Activated T-helper 1 cell treated with anti-CD3 and anti-CD28 coated beads, Interleukin-12 subunit alpha, Interleukin-12 subunit beta, Interleukin-2, Interleukin-4 antibody, amounts not matched to agents 30 ng/mL and 10 ng/mL and 1 ng/mL, durations not matched to agents 14 hours and 24 hours and 36 hours (primary cell): ENCODE results near the gene SPATA13. TPM values are rescaled to one million over a fixed set of nuclear protein-coding genes. Genes with fewer than 3 reads are reported as not detected.

ENCODE experiments used
- DNase-seq: peaks from one replicate; pipeline ENCODE4 v3.0.0; 2021; ENCODE audit warnings: low spot score
- H3K27ac Mint-ChIP-seq: one replicate; pipeline ENCODE4 v1.8.0; 2021; ENCODE audit warnings: mild to moderate bottlenecking, mixed read lengths
- H3K27me3 Mint-ChIP-seq: one replicate; pipeline ENCODE4 v1.8.0; 2022; ENCODE audit warnings: mild to moderate bottlenecking, moderate library complexity, mixed read lengths; ENCODE audit not compliant: insufficient read depth
- H3K36me3 Mint-ChIP-seq: one replicate; pipeline ENCODE4 v1.8.0; 2021; ENCODE audit warnings: low read depth, mixed read lengths
- H3K4me1 Mint-ChIP-seq: one replicate; pipeline ENCODE4 v1.8.0; 2021; ENCODE audit warnings: low read depth, mixed read lengths
- H3K4me3 Mint-ChIP-seq: one replicate; pipeline ENCODE4 v1.8.0; 2021; ENCODE audit warnings: mild to moderate bottlenecking, moderate library complexity, mixed read lengths
- H3K9me3 Mint-ChIP-seq: one replicate; pipeline ENCODE4 v1.8.0; 2021; ENCODE audit warnings: mixed read lengths
- intact Hi-C: fragments of 100-400 bp; cut with micrococcal nuclease; formaldehyde crosslinking; loops from one replicate; pipeline ENCODE4 v1.15.1; 2024
- total RNA-seq: library from RNA; stranded (reverse); gene quantifications from 2 replicates; pipeline ENCODE4 v1.2.3, GENCODE V29; 2022

The SPATA13 gene
- total RNA-seq, 1 donor from 2014 or later, result 56.2 TPM

DNA sequence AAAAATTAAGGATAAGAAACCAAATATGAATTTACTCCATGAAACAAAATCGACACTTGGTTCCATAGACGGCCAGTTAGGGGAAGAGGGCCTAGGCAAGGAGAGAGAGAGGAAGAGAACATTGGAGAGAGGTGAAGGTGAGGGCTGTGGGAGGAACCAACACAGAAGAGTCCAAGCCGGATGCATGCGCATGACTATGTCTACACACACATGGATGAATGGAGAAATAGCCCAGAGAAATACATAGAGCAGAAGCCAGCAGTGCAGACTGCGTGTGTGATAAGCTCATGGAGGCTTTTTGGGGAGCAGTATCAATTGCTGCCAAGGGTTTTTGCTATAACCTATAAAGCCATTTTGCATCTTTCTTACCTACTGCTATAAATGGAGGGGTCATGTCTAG, 81.6 kb downstream of the SPATA13 start:
- Mint-ChIP-seq H3K4me1 (peaks cover 23% of the 10 kb centered on the region), H3K27ac (no peak overlapping the region), H3K4me3 (no peak overlapping the region), H3K27me3 (no peaks in the 10 kb centered on the region), H3K9me3 (no peaks in the 10 kb centered on the region), H3K36me3 (no peaks in the 10 kb centered on the region)
- intact Hi-C loops, result no loop called here
- no peak for DNase-seq

DNA sequence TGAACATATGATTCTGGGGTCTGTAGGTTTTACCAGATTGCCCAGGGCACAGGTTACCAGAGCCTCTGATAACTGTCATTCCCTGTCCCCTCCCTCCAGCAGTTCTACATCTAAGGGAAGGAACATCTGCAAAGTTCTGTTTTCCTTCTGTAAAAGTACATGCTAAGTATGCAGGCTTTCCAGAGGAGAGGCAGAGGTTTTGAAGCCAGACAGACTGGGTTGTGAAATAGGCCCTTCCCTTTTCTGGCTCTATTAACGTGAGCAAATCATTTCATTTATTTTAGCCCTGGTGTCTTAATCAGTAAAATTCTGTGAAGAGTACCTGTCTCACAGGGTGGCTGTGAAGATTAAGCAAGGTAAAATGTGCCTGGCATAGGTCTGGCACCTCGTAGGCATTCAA, 82.8 kb downstream of the SPATA13 start:
- intact Hi-C loops, result no loop called here
- Mint-ChIP-seq H3K27me3 (no peaks in the 10 kb centered on the region), H3K9me3 (no peaks in the 10 kb centered on the region), H3K27ac (no peak overlapping the region), H3K36me3 (no peaks in the 10 kb centered on the region), H3K4me1 (peaks cover 23% of the 10 kb centered on the region), H3K4me3 (no peak overlapping the region)
- DNase-seq, result no peak

DNA sequence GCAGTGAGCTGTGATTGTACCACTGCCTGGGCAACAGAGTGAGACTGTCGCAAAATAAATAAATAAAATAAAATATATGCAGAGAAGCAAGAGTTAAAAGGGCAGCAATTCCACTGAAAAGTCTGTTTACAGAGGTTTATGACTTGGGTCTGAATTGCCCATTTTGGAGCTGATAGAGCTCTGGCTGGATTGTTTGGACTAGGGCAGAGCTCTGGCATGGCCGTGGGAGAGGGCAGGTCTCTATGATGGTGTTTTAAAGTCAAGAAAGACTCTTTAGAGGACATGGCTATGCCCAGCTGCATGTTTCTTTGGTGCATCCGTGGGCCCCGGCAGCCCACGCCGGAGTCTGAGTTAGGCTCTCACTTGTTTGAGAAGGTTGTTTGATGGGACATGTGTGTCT, 84.3 kb downstream of the SPATA13 start:
- no peak overlapping the region for H3K27ac Mint-ChIP-seq
- intact Hi-C loops, result no loop called here
- no peak for DNase-seq
- H3K9me3 Mint-ChIP-seq, result no peaks in the 10 kb centered on the region
- H3K4me3 Mint-ChIP-seq, result no peak overlapping the region
- H3K36me3 Mint-ChIP-seq, result peaks cover under 1% of the 10 kb centered on the region
- no peaks in the 10 kb centered on the region for H3K27me3 Mint-ChIP-seq
- H3K4me1 Mint-ChIP-seq, result peaks cover 20% of the 10 kb centered on the region

DNA sequence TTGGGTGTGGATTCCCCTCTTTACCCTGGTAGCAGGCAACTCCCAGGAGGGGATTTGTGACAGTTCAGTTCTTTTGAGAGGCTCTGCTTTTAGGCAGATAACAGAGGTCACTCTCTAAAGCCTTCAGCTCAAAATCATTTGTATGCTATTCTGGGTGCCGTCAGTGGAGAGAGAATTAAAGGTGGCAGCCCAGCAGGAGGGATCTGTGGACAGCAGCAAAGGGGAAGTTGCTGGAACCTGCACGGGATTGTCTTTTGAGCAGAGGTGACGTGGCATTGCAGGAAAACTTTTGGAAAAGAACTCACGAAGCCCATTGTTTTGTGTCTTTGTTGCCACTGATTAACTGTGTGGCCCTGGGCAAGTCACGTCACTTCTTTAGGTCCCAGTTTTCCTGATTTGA, 86.5 kb downstream of the SPATA13 start:
- peaks cover 42% of the 10 kb centered on the region for H3K4me1 Mint-ChIP-seq
- H3K4me3 Mint-ChIP-seq, result no peak overlapping the region
- H3K36me3 Mint-ChIP-seq, result peaks cover 2% of the 10 kb centered on the region
- no peaks in the 10 kb centered on the region for H3K27me3 Mint-ChIP-seq
- peak overlapping the region; percentile 63 for H3K27ac Mint-ChIP-seq
- H3K9me3 Mint-ChIP-seq, result no peaks in the 10 kb centered on the region
- no peak for DNase-seq
- intact Hi-C loops, result no loop called here

DNA sequence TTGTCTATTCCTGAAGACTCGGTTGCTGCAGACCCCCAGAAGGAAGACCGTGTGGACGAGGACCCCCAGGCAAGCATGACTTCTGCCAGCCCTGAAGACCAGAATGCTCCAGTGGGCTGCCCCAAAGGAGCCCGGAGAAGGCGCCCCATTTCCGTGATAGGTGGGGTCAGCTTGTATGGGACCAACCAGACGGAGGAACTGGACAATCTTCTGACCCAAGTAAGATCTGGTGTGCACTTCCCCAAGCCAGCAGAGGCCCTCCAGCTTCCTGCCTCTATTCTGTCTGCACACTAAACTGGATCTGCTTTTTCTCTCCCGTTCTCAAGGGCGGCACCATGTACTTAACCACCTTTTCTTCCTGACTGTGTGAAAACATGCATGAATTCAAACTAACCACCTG, 89.1 kb downstream of the SPATA13 start:
- H3K4me3 Mint-ChIP-seq, result peak overlapping the region; percentile 12
- no peak for DNase-seq
- intact Hi-C loops, result loop anchor here (2.0 to 5.0 kb wide), 4 partner anchors 21 to 673 kb away; partner anchors contain the start of gene PARP4
- H3K27me3 Mint-ChIP-seq, result no peaks in the 10 kb centered on the region
- no peaks in the 10 kb centered on the region for H3K9me3 Mint-ChIP-seq
- peaks cover 16% of the 10 kb centered on the region for H3K36me3 Mint-ChIP-seq
- H3K4me1 Mint-ChIP-seq, result peaks cover 61% of the 10 kb centered on the region
- H3K27ac Mint-ChIP-seq, result peak overlapping the region; percentile 9

DNA sequence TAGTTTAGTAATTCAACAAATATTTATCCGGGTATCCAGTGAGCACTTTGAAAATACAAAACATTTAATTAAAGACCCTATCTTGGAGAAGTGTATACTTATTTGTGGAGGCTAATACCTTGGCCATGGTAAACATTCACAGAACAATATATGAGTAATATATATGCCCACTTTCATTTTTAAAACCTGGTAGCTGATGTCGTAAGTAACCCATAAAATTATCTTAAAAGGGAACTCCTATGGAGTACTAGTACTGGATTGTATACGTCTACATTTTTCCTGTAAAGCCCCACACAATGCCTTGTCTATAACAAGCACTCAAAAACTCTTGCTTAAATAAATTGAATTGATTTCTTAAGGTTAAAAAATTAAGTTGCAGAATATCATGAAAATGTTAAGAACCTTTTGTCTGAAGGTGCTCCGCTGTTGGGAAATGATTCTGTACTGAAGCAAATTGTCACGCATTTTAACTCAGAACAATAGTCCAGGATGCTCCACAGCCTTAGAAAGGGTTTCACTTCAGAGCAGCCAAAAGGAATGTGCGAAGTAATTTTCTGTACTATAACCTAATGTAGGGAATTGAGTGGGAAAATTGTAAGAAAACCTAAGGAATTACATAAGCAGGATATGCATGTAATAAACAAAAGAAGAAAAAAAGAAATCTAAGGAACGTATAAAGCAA, 90.0 kb downstream of the SPATA13 start:
- Mint-ChIP-seq H3K36me3 (peaks cover 25% of the 10 kb centered on the region), H3K27me3 (no peaks in the 10 kb centered on the region), H3K9me3 (no peaks in the 10 kb centered on the region), H3K4me1 (peaks cover 70% of the 10 kb centered on the region), H3K27ac (peak overlapping the region; percentile 91), H3K4me3 (peak overlapping the region; percentile 86)
- intact Hi-C loops, result loop anchor here (1.0 to 5.0 kb wide), 6 partner anchors 17 to 672 kb away; partner anchors contain the start of gene PARP4
- DNase-seq, result no peak

DNA sequence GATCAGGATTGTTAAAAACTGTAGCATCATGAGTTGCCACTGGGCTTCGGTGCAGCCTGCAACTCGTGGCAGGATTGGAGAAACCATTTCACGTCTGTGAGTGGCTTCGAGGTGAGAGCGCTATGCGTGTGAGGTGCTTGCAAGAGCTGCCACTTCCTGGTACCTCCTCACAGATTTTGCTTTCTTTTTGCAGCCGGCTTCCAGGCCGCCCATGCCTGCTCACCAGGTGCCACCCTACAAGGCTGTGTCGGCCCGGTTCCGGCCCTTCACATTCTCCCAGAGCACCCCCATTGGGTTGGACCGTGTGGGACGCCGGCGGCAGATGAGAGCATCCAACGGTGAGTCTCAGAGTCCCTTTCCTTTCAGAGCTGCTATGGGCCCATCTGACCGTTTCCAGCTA, 91.0 kb downstream of the SPATA13 start:
- peaks cover 72% of the 10 kb centered on the region for H3K4me1 Mint-ChIP-seq
- H3K4me3 Mint-ChIP-seq, result peak overlapping the region; percentile 86
- H3K36me3 Mint-ChIP-seq, result peaks cover 31% of the 10 kb centered on the region
- H3K9me3 Mint-ChIP-seq, result no peaks in the 10 kb centered on the region
- intact Hi-C loops, result loop anchor here (1.0 to 5.0 kb wide), 6 partner anchors 18 to 671 kb away; partner anchors contain the start of gene PARP4
- peak overlapping the region; percentile 91 for H3K27ac Mint-ChIP-seq
- H3K27me3 Mint-ChIP-seq, result no peaks in the 10 kb centered on the region
- DNase-seq, result peak; percentile 83

DNA sequence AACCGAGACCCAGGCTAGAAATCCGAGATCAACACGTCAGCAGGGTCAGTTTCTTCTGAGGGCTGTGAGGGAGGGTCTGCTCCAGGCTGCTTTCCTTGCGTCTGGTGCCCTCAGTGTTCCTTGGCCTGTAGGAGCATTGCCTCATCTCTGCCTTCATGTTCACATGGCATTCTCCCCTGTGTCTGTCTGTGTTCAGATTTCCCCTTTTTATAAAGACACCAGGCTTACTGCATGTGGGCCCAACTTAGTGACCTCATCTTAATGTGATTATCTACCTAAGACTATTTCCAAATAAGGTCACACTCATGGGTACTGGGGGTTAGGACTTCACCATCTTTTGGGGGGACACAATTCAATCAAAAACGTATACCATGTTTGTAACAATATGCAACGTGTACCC, 91.6 kb downstream of the SPATA13 start:
- DNase-seq, result no peak
- Mint-ChIP-seq H3K27ac (peak overlapping the region; percentile 91), H3K27me3 (no peaks in the 10 kb centered on the region), H3K36me3 (peaks cover 38% of the 10 kb centered on the region), H3K9me3 (no peaks in the 10 kb centered on the region), H3K4me3 (peak overlapping the region; percentile 86), H3K4me1 (peaks cover 73% of the 10 kb centered on the region)
- intact Hi-C loops, result loop anchor here (5.0 kb wide), 3 partner anchors 205 to 670 kb away; partner anchors contain the start of gene PARP4

DNA sequence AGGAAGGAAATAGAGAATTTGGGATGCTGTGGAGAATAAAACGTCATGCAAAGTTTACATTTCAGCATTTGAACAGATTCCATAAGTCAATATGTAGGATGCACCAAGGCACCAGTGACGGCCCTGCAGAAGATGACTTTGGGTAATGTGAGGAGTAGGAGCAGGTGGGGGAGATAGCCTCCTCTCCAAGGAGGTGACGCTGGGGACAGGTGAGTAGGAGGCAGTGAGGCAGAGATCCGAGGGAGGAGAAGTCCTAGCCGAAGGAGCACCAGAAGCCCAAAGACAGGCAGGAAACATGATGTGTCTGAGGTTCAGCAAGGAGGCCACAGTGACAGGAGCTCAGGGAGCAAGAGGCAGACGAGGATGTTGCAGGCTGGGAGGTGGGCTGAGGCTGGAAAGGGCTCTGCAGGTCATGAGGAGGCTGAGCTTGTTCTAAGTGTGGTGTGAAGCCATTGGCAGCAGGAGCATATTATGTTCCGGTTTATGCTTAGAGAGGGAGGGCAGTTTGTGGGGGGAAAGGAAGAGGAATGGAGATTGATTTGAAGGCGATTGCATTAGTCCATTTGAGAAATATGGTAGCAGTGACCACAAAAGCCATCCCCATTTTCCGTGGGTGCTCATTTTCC, 93.1 kb downstream of the SPATA13 start:
- peaks cover 44% of the 10 kb centered on the region for H3K36me3 Mint-ChIP-seq
- no peaks in the 10 kb centered on the region for H3K27me3 Mint-ChIP-seq
- H3K27ac Mint-ChIP-seq, result peak overlapping the region; percentile 91
- intact Hi-C loops, result loop anchor here (1.0 to 5.0 kb wide), 4 partner anchors 12 to 669 kb away; partner anchors contain the start of gene PARP4
- H3K4me1 Mint-ChIP-seq, result peaks cover 79% of the 10 kb centered on the region
- no peak for DNase-seq
- H3K9me3 Mint-ChIP-seq, result no peaks in the 10 kb centered on the region
- peak overlapping the region; percentile 86 for H3K4me3 Mint-ChIP-seq

DNA sequence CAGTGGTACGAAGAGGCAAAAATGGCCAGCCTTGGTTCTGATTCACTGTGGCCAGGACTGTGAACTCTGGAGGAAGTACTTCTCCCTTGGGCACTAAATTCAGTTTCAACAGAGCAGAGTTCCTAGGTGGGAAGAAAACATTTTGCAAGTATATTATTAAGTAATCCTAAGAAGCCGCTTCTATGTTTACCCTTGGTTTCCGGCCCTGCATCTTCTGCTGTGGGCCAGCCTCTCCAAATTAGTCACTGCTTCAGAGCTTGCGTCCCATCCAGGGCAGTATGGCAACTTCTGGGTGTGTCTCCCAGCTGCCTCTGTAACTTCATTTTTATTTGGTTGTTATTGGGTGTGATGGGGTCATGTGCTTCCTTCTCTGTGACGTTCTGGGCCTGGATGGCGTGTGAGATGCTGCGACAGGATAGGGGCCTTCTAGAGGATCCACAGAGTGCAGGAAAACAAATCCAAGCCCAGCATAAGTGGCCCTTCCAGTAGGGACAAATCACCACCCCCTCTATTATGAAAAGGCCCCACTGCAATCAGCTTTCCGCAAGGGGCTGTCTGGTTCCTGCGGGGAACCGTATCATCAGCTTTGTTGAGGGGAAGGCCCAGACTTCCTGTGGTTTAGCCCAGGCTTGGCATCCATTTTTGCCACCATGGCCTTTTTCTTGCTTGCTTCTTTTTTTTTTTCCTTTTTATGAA, 93.8 kb downstream of the SPATA13 start:
- Mint-ChIP-seq H3K9me3 (no peaks in the 10 kb centered on the region), H3K4me3 (peak overlapping the region; percentile 86), H3K36me3 (peaks cover 48% of the 10 kb centered on the region), H3K4me1 (peaks cover 84% of the 10 kb centered on the region), H3K27ac (peak overlapping the region; percentile 91), H3K27me3 (no peaks in the 10 kb centered on the region)
- intact Hi-C loops, result loop anchor here (1.0 to 5.0 kb wide), 4 partner anchors 11 to 668 kb away; partner anchors contain the start of gene PARP4
- peak; percentile 47 for DNase-seq

DNA sequence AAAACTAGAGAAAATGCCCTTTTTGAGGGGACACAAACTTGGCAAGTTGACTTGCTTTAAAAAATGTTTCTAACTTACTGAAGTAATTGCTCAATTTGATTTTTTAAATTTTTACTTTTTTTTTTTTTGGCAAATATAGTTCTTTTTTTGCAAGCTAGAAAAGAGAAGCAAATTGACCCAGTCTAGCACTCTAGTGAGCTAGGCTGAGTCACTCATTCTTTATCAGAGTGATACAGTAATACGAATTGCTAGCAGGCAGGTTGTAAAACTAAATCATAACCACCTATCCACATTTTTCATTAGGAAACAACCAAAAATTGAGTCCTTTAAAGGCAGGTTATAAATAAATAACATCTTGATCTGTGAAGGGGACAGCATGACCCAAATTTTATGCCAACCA, 97.0 kb downstream of the SPATA13 start:
- no peaks in the 10 kb centered on the region for H3K27me3 Mint-ChIP-seq
- peaks cover 61% of the 10 kb centered on the region for H3K36me3 Mint-ChIP-seq
- H3K27ac Mint-ChIP-seq, result no peak overlapping the region
- DNase-seq, result no peak
- H3K4me1 Mint-ChIP-seq, result peaks cover 79% of the 10 kb centered on the region
- no peaks in the 10 kb centered on the region for H3K9me3 Mint-ChIP-seq
- intact Hi-C loops, result no loop called here
- no peak overlapping the region for H3K4me3 Mint-ChIP-seq

DNA sequence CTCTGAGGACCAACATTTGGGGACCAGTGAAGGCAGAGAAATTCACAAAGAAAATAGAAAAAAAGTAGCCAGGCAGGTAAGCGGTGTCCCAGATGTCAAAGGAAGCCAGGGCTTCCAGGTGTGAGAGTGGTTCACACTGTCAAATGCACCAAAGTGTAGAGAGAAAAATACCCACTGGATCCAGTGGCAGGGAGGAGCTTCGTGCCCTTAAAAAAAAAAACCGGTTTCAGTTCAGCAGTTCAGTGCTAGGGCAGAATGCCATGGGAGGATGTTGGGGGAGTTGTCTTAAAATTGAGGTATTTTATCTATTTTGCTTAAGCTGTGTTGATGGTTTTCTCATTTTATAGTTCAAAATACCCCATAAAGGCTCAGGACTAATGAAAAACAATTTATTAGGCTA, 101.0 kb downstream of the SPATA13 start:
- H3K9me3 Mint-ChIP-seq, result no peaks in the 10 kb centered on the region
- peak overlapping the region; percentile 24 for H3K4me3 Mint-ChIP-seq
- no peak for DNase-seq
- H3K36me3 Mint-ChIP-seq, result peaks cover 40% of the 10 kb centered on the region
- peak overlapping the region; percentile 54 for H3K27ac Mint-ChIP-seq
- intact Hi-C loops, result no loop called here
- H3K27me3 Mint-ChIP-seq, result no peaks in the 10 kb centered on the region
- H3K4me1 Mint-ChIP-seq, result peaks cover 79% of the 10 kb centered on the region

DNA sequence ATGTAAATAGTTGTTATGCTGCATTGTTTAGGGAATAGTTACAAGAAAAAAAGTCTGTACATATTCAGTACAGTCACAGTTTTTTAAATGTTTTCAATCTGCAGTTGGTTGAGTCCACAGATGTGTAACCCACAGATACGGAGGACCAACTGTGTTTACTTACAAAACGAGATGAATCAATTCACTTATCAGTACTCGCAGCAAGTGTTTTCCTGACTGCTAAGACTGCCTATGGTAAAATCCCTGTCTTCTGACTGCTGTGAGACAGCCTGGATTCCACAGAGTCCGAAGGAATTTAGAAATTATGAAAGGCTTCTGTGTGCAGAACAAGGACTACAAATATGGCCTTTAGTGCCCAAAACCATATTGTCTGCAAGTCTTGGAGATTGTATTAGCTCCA, 103.1 kb downstream of the SPATA13 start:
- intact Hi-C loops, result loop anchor here (2.0 kb wide), 1 partner anchor 167 kb away; no protein-coding TSS in a partner anchor
- Mint-ChIP-seq H3K4me1 (peaks cover 87% of the 10 kb centered on the region), H3K4me3 (peak overlapping the region; percentile 45), H3K27ac (no peak overlapping the region), H3K27me3 (no peaks in the 10 kb centered on the region), H3K36me3 (peaks cover 36% of the 10 kb centered on the region), H3K9me3 (no peaks in the 10 kb centered on the region)
- no peak for DNase-seq
